Fibroblast of villous mesenchyme (primary cell): Measurements from ENCODE around the gene NLRP8. TPM values are rescaled to one million over a fixed set of nuclear protein-coding genes. Genes with fewer than 3 reads are reported as not detected.
"Not testable (repeated sequence)": the region's sequence is repeated elsewhere in the genome, so short reads cannot be mapped to it uniquely, and the experiment has no call there.

Experiments used
- DNase-seq: peaks from one replicate; pipeline ENCODE4 v3.0.0-alpha.2; 2010; ENCODE audit warnings: low read depth
- H3K4me3 ChIP-seq: 2 replicates; pipeline ENCODE4 v1.5.1; 2011; ENCODE audit warnings: low read depth, mild to moderate bottlenecking, low read length
- total RNA-seq: library from RNA; depleted of rRNA; stranded (reverse); fragments of >200 nt; gene quantifications from 2 replicates; pipeline ENCODE4 v1.2.3, GENCODE V29; 2012
- TF ChIP-seq, protein P1 (sequence below): IDR thresholded peaks from 2 replicates; pipeline ENCODE4 v1.5.1; 2012; ENCODE audit warnings: low read depth, mild to moderate bottlenecking, low read length; ENCODE audit not compliant: insufficient read depth

NLRP8 gene
- total RNA-seq, 1 donor, result not detected

DNA sequence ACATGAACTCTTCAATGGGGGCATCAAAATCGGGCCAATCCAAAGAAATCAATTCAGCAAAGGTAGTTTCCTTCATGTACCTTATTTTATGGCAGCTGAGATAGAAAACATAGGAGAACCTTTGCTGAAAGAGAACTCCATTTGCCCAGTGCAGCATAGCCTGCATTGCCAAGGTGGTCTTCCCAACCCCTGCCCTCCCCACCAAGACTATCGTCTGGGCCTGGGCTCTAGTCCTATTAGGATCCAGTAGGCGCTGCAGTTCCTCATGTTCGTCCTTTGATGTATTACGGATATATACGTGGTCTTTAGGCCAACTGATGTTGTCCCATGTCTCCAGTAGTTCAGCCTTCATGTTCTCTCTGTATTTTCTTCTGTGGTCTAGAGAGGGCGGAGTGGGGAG lies 34.7 kb upstream of the NLRP8 start:
- no peak for DNase-seq
- TF ChIP-seq, protein P1, sequence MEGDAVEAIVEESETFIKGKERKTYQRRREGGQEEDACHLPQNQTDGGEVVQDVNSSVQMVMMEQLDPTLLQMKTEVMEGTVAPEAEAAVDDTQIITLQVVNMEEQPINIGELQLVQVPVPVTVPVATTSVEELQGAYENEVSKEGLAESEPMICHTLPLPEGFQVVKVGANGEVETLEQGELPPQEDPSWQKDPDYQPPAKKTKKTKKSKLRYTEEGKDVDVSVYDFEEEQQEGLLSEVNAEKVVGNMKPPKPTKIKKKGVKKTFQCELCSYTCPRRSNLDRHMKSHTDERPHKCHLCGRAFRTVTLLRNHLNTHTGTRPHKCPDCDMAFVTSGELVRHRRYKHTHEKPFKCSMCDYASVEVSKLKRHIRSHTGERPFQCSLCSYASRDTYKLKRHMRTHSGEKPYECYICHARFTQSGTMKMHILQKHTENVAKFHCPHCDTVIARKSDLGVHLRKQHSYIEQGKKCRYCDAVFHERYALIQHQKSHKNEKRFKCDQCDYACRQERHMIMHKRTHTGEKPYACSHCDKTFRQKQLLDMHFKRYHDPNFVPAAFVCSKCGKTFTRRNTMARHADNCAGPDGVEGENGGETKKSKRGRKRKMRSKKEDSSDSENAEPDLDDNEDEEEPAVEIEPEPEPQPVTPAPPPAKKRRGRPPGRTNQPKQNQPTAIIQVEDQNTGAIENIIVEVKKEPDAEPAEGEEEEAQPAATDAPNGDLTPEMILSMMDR, result no peak

DNA sequence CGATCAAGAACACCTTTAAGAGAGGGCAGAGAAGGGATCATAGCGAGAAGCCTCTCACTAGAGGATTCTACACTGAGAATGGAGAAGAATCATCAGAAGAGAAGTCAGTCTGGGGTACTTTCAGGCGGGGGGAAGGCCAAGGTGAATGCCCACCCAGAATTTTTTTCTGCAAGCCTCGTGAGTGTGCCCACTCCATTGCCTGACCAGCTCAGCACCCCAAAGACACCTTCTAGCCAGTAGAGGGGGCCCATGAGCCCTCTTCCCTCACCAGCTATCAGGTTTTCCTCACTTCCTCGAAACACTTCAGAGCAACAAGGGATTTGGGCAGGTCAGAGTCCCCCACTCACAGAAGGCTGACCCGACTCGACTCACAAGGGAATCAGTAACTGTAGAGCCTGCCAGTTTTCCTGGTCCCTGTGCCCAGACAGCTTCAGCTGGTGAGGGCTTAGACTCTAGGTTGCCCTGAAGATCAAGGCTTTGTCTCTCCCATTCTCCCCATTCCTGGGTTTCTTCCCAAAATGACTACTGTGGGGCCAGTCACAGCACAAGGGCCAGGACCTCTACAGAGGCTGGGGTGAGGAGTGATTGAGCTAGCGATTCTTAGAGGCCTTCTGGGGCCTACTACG lies 33.9 kb upstream of the NLRP8 start:
- no peak overlapping the region for H3K4me3 ChIP-seq
- TF ChIP-seq, protein P1, result no peak
- no peak for DNase-seq

More for the DNA sequence above, 34.7 kb upstream of the NLRP8 start:
- H3K4me3 ChIP-seq, result no peak overlapping the region

DNA sequence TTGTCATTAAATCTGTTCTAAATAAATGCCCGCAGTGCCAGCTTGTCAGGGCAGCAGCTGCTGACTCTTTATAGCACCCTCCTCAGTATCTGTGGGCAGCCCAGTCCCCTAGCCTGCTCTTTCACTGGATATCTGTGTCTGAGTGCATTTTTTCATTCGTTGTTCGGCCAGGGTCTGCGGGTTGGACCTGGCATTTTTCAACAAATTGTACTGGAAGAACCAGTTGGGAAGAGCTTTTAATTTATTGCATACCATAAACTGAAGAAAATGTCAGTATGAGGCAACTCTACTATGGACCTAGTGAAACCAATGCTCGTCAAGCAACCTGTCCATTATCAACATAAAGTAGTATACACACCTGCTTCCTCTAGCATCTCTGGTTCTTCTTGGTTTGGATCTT lies 24.1 kb upstream of the NLRP8 start:
- no peak overlapping the region for H3K4me3 ChIP-seq
- no peak for DNase-seq
- TF ChIP-seq, protein P1, result no peak

DNA sequence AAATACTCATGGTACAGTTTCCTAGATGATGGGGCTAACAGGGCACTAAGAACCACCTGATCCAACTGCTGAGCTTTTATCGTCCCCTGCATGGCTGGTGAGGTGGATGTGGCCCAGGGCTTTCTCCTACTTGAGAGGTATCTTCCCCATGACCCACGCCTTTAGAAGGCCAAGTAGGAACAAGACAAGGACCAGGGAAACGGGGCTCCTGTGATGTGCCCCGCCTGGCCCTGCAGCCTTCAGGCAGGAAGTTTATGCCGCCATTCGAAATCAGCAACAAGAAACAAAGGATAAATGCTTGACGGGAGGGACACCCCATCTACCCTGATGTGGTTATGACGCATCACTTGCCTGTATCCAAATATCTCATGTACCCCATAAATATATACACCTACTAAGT lies 19.6 kb upstream of the NLRP8 start:
- no peak for DNase-seq
- TF ChIP-seq, protein P1, result no peak

DNA sequence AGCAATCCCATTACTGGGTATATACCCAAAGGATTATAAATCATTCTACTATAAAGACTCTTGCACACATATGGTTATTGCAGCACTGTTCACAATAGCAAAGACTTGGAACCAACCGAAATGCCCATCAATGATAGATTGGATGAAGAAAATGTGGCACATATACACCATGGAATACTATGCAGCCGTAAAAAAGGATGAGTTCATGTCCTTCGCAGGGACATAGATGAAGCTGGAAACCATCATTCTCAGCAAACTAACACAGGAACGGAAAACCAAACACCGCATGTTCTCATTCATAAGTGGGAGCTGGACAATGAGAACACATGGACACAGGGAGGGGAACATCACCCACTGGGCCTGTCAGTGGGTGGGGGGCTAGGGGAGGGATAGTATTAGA lies 18.4 kb upstream of the NLRP8 start:
- DNase-seq, H3K4me3 ChIP-seq: not testable (repeated sequence)

More for the DNA sequence above, 19.6 kb upstream of the NLRP8 start:
- H3K4me3 ChIP-seq, result no peak overlapping the region

DNA sequence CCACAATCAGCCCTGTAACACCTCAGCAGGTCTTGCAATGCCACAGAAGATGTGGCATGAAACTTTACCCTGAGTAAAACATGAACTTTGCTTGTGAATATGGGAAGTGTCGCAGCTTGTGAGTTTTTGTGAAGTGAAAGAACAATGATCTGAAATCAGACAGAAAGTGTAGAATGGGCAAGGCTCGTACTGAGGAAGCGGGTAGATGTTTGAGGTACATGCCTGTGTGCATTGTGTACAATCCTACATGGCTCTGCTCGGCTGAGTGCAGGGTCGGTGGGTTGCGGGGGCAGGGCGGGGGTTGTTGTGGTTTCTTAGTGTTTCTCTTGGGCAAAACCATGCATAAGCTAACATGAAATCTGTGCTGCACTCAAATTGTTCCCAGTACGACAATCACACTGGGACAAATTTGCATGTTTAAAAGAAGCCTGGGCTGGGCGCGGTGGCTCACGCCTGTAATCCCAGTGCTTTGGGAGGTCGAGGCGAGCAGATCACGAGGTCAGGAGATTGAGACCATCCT lies 16.6 kb upstream of the NLRP8 start:
- H3K4me3 ChIP-seq, result no peak overlapping the region
- TF ChIP-seq, protein P1, result no peak
- no peak for DNase-seq

DNA sequence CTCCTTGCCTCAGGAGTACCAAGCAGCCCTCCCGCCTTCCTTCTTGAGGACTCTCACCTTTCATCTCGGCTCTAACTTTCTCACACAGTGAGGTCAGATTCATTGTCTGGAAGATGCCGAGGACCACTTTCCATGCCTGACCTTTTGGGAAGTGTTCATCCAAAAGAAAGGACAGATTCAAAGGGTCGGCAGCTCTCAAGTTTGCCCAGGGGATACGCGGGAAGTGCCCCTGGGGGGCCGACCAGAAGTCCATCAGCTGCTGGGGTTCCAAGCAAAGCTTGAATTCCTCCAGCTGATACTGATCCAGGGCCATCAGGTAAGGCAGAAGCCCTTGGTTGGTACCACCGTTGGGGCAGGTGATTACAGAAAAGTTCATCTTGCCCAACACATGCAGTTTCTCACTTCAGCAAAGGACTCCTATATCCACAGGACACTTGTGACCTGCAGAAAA lies 15.7 kb upstream of the NLRP8 start, which contains the start of gene NLRP13:
NLRP13 (minus strand) TSS at position 401 of the 451 bp plus-strand sequence; CDS start at position 376, 25 bp downstream.
- no peak within 1 kb of the TSS for H3K4me3 ChIP-seq
- no peak for DNase-seq
- TF ChIP-seq, protein P1, result no peak
